CD14-positive monocyte (primary cell): Measurements from ENCODE around the gene FAM98B. TPM values are rescaled to one million over a fixed set of nuclear protein-coding genes. Genes with fewer than 3 reads are reported as not detected.

Experiments used
- DNase-seq, 3 donors: peaks; one replicate each; pipeline ENCODE4 v3.0.0-alpha.2; 2011 to 2022
- H2AFZ ChIP-seq: 2 replicates; pipeline ENCODE4 v1.6.0; 2012; ENCODE audit warnings: mild to moderate bottlenecking, low read depth, low read length, inconsistent platforms; ENCODE audit not compliant: insufficient read depth, poor library complexity, severe bottlenecking
- H3K27ac ChIP-seq, 2 donors: 1 replicate in 1 of 2; 2 replicates in 1 of 2; pipeline ENCODE4 v1.5.1; 2012 to 2013; ENCODE audit warnings: low read length in 2 of 2, control low read depth in 1 of 2, inconsistent platforms in 1 of 2, low read depth in 1 of 2, mild to moderate bottlenecking in 1 of 2
- H3K27me3 ChIP-seq, 2 donors: one replicate each; pipeline versions ENCODE4 v1.6.0 to v1.6.1; 2011 to 2013; ENCODE audit warnings: low read length in 2 of 2; ENCODE audit not compliant: control insufficient read depth in 2 of 2, insufficient read depth in 2 of 2
- H3K36me3 ChIP-seq, 2 donors: replicated peaks in 1 of 2; 1 replicate in 1 of 2; 2 replicates in 1 of 2; pipeline versions ENCODE4 v1.5.1 to v1.6.1; 2012 to 2013; ENCODE audit warnings: low read length in 2 of 2, control low read depth in 1 of 2, inconsistent platforms in 1 of 2, mild to moderate bottlenecking in 1 of 2; ENCODE audit not compliant: insufficient read depth in 2 of 2, control insufficient read depth in 1 of 2
- H3K4me1 ChIP-seq, 2 donors: 1 replicate in 1 of 2; 2 replicates in 1 of 2; pipeline versions ENCODE4 v1.5.1 to v1.6.1; 2012 to 2013; ENCODE audit warnings: low read length in 2 of 2, control low read depth in 1 of 2, inconsistent platforms in 1 of 2, mild to moderate bottlenecking in 1 of 2, moderate library complexity in 1 of 2; ENCODE audit not compliant: insufficient read depth in 2 of 2, control insufficient read depth in 1 of 2
- H3K4me2 ChIP-seq: replicated peaks from 2 replicates; pipeline ENCODE3; 2012; ENCODE audit warnings: low read length, moderate library complexity, mild to moderate bottlenecking; ENCODE audit not compliant: poor library complexity, severe bottlenecking; ENCODE audit errors: extremely low read depth
- H3K4me3 ChIP-seq, 3 experiments: fragments of 200-600 bp in 1 of 3; sonication (generic) in 1 of 3; replicated peaks in 1 of 3; 1 replicate in 2 of 3; 2 replicates in 1 of 3; pipeline ENCODE4 v1.5.1; 2011 to 2013; ENCODE audit warnings: low read length in 3 of 3, mild to moderate bottlenecking in 3 of 3, control low read depth in 2 of 3, low read depth in 2 of 3, inconsistent platforms in 1 of 3, moderate library complexity in 1 of 3
- H3K79me2 ChIP-seq: 2 replicates; pipeline ENCODE4 v1.6.0; 2012; ENCODE audit warnings: mild to moderate bottlenecking, control low read depth, inconsistent platforms, low read length, moderate library complexity; ENCODE audit not compliant: insufficient read depth
- H3K9ac ChIP-seq: 2 replicates; pipeline ENCODE4 v1.6.0; 2017; ENCODE audit warnings: low read length, mild to moderate bottlenecking; ENCODE audit not compliant: insufficient read depth, poor library complexity, severe bottlenecking
- H3K9me3 ChIP-seq, 2 donors: replicated peaks in 1 of 2; 1 replicate in 1 of 2; 2 replicates in 1 of 2; pipeline versions ENCODE4 v1.5.1 to v1.6.1; 2012 to 2013; ENCODE audit warnings: low read length in 2 of 2, control low read depth in 1 of 2; ENCODE audit not compliant: control insufficient read depth in 1 of 2, insufficient read depth in 1 of 2
- H4K20me1 ChIP-seq: 2 replicates; pipeline ENCODE4 v1.6.0; 2012; ENCODE audit warnings: mild to moderate bottlenecking, low read length, control low read depth, moderate library complexity; ENCODE audit not compliant: insufficient read depth
- H3K27ac Mint-ChIP-seq, 7 donors: one replicate each; pipeline ENCODE4 v1.8.0; 2020; ENCODE audit warnings: mild to moderate bottlenecking in 7 of 7, mixed read lengths in 7 of 7, moderate library complexity in 6 of 7, inconsistent platforms in 2 of 7
- H3K27me3 Mint-ChIP-seq, 3 donors: one replicate each; pipeline ENCODE4 v1.8.0; 2021 to 2022; ENCODE audit warnings: low read depth in 3 of 3, mild to moderate bottlenecking in 3 of 3, mixed read lengths in 3 of 3, moderate library complexity in 3 of 3, inconsistent platforms in 1 of 3
- H3K36me3 Mint-ChIP-seq, 2 donors: one replicate each; pipeline ENCODE4 v1.8.0; 2020; ENCODE audit warnings: mixed read lengths in 2 of 2, inconsistent platforms in 1 of 2, mild to moderate bottlenecking in 1 of 2
- H3K4me1 Mint-ChIP-seq: one replicate; pipeline ENCODE4 v1.8.0; 2020; ENCODE audit warnings: mild to moderate bottlenecking, mixed read lengths
- H3K4me3 Mint-ChIP-seq, 2 donors: one replicate each; pipeline ENCODE4 v1.8.0; 2020; ENCODE audit warnings: mild to moderate bottlenecking in 2 of 2, mixed read lengths in 2 of 2, moderate library complexity in 1 of 2
- H3K9me3 Mint-ChIP-seq, 7 donors: one replicate each; pipeline ENCODE4 v1.8.0; 2020 to 2022; ENCODE audit warnings: mixed read lengths in 7 of 7, mild to moderate bottlenecking in 6 of 7, moderate library complexity in 6 of 7, inconsistent platforms in 2 of 7
- whole genome bisulfite sequencing: methylation state at CpG from one replicate; pipeline ENCODE4 v1.1.5; 2013; ENCODE audit warnings: missing lambda C conversion rate; ENCODE audit not compliant: insufficient coverage; 5-methylcytosine and 5-hydroxymethylcytosine counted together
- intact Hi-C, 2 donors: fragments of 100-400 bp; cut with micrococcal nuclease; formaldehyde crosslinking; loops; one replicate each; pipeline versions ENCODE4 v1.15.0 to v1.15.1; 2023
- polyA plus RNA-seq, 3 donors: library from polyadenylated mRNA; depleted of rRNA in 1 of 3; unstranded in 2 of 3; stranded (reverse) in 1 of 3; fragments of 300-500 nt in 2 of 3; fragments of >200 nt in 1 of 3; fragmentation: Illumina TruSeq in 2 of 3; gene quantifications; 1 replicate in 2 of 3; 2 replicates in 1 of 3; pipeline ENCODE4 v1.2.3, GENCODE V29; 2012 to 2021
- TF ChIP-seq, protein P1 (sequence below): fragments of 200-600 bp; IDR thresholded peaks from one replicate; pipeline ENCODE4 v1.8.0; 2022; ENCODE audit warnings: antibody characterized with exemption, mild to moderate bottlenecking

Gene FAM98B
- polyA plus RNA-seq, 3 donors = 0.41 to 1.3 (median 0.69) TPM

DNA sequence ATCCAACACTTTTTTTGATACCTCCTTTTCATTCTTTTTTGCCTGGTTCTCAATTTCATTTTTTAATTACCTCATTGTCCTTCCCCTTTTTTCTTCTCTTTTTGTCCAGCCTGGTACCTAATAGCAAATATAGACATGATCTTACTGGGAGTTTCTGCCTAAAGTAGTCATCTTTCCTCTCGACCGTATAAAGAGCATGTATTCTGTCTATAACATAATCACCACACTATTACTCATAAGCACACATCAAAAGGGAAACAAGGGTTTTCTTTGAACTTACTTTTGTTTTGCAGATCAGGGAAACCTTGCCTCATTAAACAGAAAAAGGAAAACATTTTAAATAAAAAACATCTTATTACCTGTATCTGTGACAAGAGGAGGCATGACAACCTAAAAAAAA is 33.0 kb downstream of the FAM98B start:
- no peaks in the 10 kb centered on the region for H3K4me1 ChIP-seq
- no peaks in the 10 kb centered on the region for H3K27me3 Mint-ChIP-seq
- peak overlapping the region in 1 of 7 donors; percentile 69 for H3K27ac Mint-ChIP-seq
- H3K4me1 Mint-ChIP-seq = peaks cover 3% of the 10 kb centered on the region
- DNase-seq = peak in 1 of 3 donors; percentile 4
- TF ChIP-seq, protein P1, sequence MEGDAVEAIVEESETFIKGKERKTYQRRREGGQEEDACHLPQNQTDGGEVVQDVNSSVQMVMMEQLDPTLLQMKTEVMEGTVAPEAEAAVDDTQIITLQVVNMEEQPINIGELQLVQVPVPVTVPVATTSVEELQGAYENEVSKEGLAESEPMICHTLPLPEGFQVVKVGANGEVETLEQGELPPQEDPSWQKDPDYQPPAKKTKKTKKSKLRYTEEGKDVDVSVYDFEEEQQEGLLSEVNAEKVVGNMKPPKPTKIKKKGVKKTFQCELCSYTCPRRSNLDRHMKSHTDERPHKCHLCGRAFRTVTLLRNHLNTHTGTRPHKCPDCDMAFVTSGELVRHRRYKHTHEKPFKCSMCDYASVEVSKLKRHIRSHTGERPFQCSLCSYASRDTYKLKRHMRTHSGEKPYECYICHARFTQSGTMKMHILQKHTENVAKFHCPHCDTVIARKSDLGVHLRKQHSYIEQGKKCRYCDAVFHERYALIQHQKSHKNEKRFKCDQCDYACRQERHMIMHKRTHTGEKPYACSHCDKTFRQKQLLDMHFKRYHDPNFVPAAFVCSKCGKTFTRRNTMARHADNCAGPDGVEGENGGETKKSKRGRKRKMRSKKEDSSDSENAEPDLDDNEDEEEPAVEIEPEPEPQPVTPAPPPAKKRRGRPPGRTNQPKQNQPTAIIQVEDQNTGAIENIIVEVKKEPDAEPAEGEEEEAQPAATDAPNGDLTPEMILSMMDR = no peak
- no peak overlapping the region for H2AFZ ChIP-seq
- no CpG with 5 or more reads among the region's 2 CpGs for WGBS
- intact Hi-C loops = no loop called here
- H3K27me3 ChIP-seq = no peaks in the 10 kb centered on the region
- no peak overlapping the region for H3K27ac ChIP-seq
- H3K36me3 Mint-ChIP-seq = peaks cover 25 to 31% of the 10 kb centered on the region in 2 donors
- no peaks in the 10 kb centered on the region for H3K79me2 ChIP-seq
- H3K4me3 Mint-ChIP-seq = no peak overlapping the region
- H3K4me3 ChIP-seq = no peak overlapping the region
- no peak overlapping the region for H3K9ac ChIP-seq
- no peaks in the 10 kb centered on the region for H3K9me3 Mint-ChIP-seq
- no peak overlapping the region for H3K4me2 ChIP-seq
- H3K36me3 ChIP-seq = peaks cover 20 to 27% of the 10 kb centered on the region in 2 donors
- no peaks in the 10 kb centered on the region for H3K9me3 ChIP-seq
- H4K20me1 ChIP-seq = no peaks in the 10 kb centered on the region

DNA sequence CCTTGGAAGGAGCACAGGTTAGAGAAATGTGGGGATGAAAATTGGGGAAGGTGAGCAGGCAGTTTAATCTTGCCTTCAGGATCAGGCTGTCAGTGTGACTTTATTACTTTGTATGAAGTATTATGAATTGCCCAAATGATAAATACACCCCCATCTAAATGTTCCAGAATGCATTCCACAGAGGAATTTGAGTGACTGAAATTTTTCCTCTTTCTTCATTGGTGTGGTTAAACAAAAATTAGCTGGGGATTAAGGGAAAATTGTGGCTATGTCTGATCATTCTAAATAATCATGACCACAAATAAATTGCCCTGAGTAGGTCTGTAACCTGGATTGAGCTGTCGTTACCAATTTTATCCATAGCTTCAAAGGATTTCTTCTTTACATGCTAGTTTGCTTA is 33.5 kb downstream of the FAM98B start:
- peaks cover 21 to 28% of the 10 kb centered on the region in 2 donors for H3K36me3 Mint-ChIP-seq
- intact Hi-C loops = no loop called here
- H3K27me3 Mint-ChIP-seq = no peaks in the 10 kb centered on the region
- Histone ChIP-seq H3K4me2 (no peak overlapping the region), H3K36me3 (peaks cover 19 to 23% of the 10 kb centered on the region in 2 donors), H3K9ac (no peak overlapping the region), H3K4me1 (no peaks in the 10 kb centered on the region), H3K27me3 (no peaks in the 10 kb centered on the region), H3K27ac (no peak overlapping the region), H2AFZ (no peak overlapping the region), H3K4me3 (no peak overlapping the region), H3K9me3 (no peaks in the 10 kb centered on the region), H3K79me2 (no peaks in the 10 kb centered on the region), H4K20me1 (no peaks in the 10 kb centered on the region)
- H3K4me1 Mint-ChIP-seq = peaks cover 3% of the 10 kb centered on the region
- WGBS = no CpG with 5 or more reads among the region's 1 CpG
- H3K27ac Mint-ChIP-seq = peak overlapping the region in 1 of 7 donors; percentile 69
- TF ChIP-seq, protein P1 = no peak
- no peaks in the 10 kb centered on the region for H3K9me3 Mint-ChIP-seq
- H3K4me3 Mint-ChIP-seq = no peak overlapping the region
- no peak for DNase-seq
